Hypothalamus (tissue), 51 donors: Measurements from ENCODE around the gene ZNF536.

Source experiments
- DNase-seq, 51 donors: peaks; one replicate each; lab custom pipeline; 2025; lab: John Stamatoyannopoulos, UW

The ZNF536 gene

DNA sequence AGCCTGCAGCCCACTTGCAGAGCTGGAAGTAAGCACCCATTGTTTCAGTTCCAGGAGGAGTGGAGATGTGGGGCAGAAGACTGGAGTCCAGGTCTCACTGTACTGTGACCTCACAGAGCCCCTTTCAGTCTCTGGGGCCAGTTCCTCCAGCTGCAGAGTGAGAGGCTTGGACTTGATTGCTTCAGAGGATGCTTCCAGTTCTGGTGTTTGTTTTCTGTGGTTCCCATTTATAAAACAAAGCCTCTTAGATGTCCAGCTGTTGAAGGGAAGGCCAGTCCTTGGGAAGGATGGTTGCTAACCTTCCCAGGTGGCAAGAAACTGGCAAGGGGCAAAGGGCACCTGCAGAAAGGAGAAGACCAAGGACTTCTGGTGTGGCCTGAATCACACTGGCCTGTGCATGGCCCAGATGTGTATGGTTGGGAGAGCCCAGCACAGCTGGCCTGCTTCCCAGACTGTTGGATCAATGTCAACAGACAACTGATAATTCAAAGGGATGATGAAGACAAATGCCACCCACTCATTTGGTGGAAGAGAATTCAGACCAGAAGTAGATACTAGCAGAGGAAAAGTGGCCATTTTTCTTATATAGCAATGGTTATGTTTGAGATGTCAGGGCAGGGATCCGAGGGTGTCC is 218.5 kb downstream of the ZNF536 start:
- DNase-seq = peak in 20 of 51 donors; percentile 8 to 72 (median 30)

DNA sequence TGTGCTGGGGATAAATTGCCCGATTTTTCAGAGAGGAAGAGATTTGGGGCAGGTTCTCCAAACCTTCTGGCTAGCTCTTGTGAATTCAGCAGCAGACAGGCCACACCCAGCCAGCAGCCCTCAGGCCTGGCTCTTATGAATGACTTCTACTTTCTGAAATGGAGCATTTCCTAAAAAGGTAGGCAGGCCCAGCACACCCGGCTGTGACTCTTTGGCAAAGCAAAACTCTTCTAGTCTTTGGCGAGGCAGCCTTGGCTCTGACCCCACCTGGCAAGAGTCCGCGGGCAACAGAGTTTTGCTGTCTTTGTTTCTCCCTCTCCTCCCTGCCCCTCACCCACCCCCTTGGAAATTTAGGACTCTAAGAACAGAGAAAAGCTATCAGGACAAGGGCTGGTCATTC is 221.2 kb downstream of the ZNF536 start:
- peak in 22 of 51 donors; percentile 2 to 55 (median 33) for DNase-seq

DNA sequence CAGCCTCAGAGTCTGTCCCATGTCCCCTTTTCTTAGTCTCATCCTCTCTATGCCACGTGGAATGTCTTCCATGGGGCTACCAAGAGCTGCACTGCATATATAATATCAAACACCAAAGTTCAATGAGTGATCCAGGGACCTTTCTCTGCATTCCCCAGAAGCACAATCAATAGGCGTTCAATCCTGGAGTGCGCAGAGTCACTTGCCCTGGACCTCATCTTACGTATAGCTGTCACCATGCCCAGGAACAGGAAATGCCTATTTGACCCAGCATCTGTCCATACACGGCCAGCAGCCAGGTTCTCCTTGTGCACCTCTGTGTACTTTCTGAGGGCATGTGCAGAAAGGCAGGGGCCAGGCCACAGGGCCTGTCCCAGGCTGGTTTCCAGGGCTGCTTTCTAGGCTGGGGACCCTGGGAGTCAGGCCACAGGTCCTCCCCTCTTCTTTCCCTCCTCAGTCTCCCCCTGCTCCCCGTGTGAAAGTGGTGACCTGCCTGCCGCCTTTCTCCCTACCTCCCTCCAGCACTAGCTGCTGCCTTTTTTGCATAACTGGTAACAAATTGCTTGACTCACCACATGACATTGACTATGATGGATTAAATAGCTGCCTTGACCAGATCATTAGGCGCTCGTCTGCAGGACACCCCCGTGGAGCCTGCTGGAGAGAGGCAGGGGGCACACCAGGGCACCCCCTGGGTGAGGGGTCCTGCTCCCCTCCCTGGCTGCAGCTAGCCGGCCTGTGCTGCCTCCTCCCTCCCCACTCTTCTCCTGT is 222.0 kb downstream of the ZNF536 start:
- DNase-seq = no peak

DNA sequence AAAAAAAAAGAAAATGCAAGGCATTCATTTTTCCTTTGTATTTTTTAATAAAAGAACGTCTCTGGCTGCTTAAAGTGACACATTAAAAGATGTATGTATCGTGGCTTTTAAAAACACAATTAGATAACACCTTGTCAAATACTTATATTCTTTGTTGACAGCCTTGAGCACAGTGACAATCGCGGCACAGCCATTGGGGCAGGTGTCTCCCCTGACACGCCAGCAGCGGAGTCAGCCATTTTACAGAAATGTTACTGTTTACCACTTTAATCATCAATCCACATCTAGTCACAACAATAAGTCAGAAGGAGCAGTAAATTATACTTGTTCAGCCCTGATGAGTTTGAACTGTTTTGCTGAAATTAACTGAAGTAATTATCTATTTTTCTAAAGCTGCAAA is 224.1 kb downstream of the ZNF536 start:
- DNase-seq = no peak

DNA sequence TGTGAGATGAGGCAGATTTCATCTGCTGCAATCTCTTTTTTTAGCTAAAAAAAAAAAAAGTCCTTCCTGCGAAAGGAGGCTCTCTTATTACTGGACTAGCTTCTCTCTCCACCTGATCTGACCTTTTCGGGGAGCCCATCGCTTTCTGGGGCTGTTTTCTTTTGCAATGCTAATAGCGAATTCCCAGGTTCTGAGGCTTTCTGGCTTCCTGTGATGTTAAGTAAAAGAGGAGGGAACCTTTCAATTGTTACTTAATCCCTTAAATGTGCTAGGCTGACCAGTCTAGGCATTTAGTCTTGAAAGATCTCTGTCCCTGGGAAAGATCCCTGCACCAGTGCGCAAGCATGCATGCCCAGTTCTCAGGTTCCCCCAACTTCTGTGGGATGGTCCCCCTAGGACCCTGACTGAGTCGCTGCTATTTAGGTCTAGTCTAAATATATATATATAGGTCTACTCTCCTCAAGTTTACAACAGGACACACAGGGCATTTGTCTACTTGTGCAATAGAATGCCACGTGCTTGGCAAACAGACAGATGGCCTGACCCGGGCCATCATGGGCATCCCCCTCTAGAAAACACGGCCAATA is 224.7 kb downstream of the ZNF536 start:
- DNase-seq = no peak

DNA sequence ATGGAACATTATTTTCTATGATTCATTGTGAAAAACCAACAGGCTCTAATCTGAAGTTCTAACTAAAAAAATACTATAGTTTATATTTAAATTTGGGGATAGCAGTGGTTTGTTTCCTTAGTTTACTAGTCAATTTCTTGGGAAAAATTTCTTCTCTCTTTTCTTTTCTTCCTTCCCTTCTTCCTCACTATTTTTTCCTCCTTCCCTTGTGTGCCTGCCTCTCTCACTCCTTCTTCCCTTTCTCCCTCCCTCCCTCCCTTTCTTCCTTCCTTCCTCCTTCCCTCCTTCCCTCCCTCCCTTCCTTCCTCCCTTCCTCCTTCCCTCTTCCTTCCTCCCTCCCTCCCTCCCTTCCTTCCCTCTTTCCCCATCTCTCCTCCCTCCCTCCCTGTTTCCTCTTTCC is 226.5 kb downstream of the ZNF536 start:
- DNase-seq = no peak

DNA sequence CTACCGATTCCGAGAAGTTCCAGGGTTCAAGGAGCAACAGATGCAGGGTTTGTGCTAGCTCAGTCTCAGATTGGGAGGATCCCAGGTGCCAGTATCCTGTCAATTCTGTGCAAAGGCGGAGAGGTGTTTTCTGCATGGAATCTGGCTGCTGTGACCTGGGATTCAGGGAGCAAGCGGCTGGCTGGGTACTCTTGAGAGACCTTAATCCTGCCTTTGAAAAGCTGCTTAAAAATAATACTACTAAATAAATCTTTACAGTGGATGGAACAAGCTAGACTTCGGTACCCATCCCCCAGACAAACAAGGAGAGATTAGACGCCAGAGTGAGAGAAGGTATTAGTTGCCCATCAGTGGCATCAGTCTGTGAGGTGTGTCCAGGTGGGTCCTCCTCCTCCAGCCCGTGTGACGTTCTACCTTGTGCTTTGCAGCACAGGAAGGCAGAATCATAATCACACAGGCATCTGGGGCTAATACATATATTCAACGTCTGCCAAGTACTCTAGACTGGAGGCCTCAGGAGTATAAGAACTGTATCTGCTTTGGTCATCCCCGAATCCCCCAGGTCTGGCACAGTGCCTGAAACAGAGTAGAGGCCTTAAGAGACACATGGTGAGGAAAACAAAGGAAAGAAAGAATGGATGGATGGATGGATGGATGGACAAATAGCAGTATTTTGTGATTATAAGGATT is 230.6 kb downstream of the ZNF536 start:
- no peak for DNase-seq

DNA sequence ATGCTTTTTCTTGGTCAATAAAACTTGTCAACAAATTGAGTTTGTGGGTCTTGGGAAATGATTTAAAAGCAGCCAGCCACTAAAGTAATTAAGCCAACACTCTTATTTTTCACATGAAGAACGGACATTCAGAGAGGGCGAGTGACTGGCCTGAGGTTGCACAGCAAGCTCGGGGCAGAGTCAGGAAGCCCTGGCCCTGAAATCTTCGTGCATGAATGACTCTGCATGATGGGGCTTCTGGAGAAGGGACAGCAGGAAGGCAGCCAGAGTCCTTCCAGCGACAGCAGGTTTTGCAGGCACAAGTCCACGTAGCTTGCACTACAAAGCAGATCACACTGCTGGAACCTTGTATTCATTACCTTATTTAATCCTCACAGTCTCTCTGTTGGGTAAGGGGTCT is 232.5 kb downstream of the ZNF536 start:
- no peak for DNase-seq

DNA sequence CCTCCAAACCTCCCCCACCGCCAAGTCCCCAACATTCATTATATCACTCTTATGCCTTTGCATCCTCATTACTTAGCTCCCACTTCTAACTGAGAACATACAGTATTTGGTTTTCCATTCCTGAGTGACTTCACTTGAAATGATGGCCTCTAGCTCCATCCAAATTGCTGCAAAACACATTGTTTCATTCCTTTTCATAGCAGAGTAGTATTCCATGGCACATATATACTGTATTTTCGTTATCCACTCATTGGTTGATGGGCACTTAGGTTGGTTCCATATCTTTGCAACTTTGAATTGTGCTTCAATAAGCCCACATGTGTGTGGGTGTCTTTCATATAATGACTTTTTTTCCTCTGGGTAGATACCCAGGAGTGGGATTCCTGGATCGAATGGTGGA is 233.1 kb downstream of the ZNF536 start:
- no peak for DNase-seq

DNA sequence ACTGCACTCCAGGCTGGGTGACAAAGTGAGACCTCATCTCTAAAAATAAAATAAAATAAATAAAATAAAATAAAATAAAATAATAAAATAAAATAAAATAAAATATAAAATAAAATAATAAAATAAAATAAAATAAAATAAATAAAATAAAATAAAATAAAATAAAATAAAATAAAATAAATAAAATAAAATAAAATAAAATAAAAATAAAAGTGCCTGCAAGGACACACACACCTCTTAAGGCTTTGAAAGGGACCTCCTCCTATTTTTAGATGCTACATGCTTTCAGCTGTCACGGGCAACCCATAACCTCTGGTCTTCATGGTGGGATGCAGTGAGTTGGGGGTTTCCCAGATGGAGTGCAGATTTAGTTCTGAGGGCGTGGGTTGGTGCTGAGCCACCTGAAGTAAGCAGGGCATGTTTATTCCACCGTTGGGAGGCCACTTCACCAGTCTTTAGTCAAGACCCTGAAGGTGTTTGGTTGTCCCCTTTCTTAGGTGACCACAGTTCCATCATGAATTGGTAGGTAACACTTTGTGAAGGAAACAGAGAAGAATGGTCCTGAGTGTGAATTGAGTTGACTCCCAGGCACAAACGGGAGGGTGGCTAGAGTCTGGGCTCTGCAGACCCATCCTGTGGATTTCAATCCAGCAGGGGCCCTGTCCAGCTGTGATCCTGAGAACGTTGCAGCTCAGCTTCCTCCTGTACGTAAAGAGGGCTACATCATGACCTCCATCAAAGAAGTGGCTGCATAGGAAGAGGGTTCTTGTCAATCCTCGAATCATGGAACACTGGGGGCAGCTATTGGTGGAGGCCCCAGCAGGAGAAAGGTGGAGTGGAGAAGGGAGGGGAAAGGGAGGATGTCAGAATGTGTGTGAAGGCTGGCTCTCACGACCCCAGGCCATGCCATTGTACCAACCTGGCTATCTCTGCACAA is 234.2 kb downstream of the ZNF536 start:
- no peak for DNase-seq
